Pulmonary artery endothelial cell (primary cell): Measurements from ENCODE around the gene ATRAID. TPM values are rescaled to one million over a fixed set of nuclear protein-coding genes. Genes with fewer than 3 reads are reported as not detected.
"Not testable (repeated sequence)": the region's sequence is repeated elsewhere in the genome, so short reads cannot be mapped to it uniquely, and the experiment has no call there.

Experiments
- DNase-seq: peaks from one replicate; pipeline ENCODE4 v3.0.0-alpha.2; 2011; ENCODE audit warnings: low read depth, low spot score
- total RNA-seq: library from RNA; depleted of rRNA; stranded (reverse); fragments of >200 nt; gene quantifications from 2 replicates; pipeline ENCODE4 v1.2.3, GENCODE V29; 2014

Gene ATRAID
- total RNA-seq, 1 donor from 2014 or later = 127 TPM

DNA sequence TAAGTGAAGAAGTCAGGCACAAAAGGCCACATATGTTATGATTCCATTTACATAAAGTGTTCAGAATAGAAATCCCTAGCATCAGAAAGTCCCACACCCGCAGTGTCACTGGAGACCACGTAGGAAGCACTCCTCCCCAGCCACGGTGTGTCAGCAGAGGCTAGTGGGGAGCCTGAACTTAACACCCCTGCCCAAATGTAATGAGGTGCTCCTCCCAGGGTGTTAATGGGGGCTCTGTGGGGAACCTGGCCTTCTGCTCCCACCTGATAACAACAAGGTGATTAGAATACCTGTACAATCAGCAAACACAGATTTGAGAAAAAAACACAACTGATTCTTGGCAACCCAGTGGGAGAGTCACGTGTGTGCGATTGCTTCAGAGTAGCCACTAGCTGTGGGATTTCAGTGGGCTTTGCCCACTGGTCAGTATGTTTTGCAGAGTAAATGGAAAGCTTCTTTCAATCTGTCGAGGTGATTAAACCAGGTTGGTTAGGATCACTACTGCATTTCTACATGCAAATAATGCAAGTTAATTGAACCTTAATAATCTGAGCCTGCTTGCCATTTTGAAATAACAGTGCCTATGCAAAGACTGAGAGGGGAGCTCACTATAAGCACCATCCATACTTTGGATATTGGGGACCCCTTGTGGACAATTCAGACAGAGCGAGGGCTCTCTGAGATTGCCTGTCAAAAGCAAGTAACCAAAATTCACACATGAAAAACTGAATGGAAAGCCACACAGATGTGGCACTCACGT is 20.6 kb upstream of the ATRAID start:
- DNase-seq = no peak

DNA sequence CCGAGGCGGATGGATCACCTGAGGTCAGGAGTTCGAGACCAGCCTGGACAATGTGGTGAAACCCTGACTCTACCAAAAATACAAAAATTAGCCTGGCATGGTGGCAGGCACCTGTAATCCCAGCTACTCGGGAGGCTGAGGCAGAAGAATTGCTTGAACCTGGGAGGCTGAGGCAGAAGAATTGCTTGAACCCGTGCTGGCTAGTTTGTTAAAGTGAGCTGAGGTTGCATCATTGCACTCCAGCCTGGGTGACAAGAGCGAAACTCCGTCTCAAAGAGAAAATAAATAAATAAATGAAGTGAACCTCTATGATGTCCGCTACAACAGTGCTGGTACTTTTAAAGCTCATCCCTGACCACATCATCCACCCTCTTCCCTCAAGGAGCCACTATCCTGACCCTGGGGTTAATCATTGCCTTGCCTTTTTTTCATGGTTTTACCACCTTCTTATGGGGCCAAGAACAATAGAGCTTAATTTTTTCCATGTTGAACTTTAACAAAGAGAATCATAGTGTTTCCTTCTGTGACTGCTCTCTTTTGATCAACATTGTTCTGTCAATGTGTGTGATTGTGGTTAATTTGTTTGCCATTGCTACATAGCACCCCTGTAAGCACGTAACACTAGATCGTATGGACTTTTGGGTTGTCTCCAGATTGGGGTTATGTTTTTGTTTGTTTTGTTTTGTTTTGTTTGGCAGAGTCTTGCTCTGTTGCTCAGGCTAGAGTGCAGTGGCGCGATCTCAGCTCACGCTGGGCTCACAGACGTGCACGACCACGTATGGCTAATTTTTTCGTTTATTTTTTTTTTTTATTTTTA is 17.1 kb upstream of the ATRAID start:
- no peak for DNase-seq

DNA sequence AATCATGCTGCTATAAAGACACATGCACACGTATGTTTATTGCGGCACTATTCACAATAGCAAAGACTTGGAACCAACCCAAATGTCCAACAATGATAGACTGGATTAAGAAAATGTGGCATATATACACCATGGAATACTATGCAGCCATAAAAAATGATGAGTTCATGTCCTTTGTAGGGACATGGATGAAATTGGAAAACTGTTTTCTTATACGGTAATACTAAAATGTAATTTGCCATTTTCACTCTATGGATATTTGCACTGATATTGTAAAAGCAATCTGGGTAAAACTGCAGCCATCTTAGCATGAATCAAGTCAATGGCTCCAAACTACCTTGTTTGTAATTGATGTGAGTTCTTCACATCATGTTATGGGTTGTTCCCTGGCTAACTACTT is 16.0 kb upstream of the ATRAID start:
- DNase-seq = not testable (repeated sequence)

DNA sequence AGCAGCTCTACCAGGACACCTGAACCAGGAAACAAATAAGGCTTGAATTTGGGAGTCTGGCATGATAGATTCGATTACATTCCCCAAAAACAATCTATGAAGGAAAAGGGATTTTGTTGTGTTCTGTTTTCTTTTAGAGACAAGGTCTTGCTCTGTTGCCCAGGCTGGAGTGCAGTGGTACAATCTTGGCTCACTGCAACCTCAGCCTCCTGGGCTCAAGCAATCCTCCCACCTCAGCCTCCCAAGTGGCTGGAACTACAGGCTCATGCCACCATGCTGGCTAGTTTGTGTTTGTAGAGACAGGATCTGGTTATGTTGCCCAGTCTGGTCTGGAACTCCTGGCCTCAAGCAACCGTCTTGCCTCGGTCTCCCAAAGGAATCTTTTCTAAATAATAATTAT is 13.8 kb upstream of the ATRAID start:
- not testable (repeated sequence) for DNase-seq

DNA sequence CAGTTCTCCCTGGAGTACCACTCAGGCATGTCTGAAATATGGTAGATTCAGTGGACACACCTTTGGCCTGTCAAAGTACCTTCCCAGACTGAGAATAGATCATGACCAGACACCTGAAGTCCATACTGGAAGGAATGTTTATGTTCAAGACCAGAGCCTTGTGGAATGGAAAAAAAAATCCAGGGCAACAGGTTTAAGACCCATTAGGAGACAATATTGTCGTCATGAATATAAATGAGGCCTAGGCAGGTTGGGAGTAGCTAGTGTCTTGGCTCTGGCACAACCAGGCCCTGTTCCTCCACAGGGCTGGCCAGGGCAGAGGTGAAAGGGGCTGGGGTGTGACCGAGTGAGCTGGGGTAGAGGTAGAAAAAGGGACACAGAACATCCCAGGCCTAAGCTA is 13.2 kb upstream of the ATRAID start:
- DNase-seq = no peak

DNA sequence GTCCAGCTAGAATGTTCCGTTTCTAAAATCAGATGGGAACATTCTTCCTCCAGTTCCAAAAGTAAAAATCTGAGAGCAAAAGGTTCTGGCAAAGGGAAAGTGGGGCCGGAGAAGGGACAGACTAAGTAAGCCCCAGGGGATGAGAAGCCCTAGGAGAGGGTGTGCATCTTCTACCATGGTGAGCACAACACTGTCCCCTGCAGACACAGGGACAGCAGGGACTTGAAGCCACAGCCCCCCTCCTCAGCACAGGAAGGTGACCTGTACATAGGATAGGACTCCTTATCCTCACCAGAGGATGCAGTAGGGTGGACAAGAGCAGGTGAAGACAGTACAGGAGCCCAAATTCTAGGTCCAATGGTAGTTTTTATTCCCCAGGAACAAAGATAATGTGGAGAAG is 12.6 kb upstream of the ATRAID start:
- no peak for DNase-seq

DNA sequence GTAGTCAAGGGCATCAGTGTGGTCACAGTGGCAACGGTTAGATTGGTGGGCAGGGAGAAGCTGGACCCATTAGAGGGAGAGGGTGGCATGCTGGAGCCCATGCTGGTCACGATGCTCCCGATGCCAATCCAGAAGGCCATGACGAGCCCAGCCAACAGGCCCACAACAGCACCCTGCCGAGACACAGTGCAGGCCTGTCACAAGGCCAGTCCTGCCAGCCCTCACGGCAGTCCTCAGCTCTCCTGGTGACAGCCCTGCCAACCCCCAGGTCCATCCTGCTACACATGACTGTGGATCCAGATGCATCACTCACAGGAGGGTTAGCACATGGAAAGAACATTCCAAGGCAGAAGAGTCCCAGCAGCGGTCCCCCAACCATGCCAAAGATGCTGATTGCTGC is 10.2 kb upstream of the ATRAID start:
- no peak for DNase-seq

DNA sequence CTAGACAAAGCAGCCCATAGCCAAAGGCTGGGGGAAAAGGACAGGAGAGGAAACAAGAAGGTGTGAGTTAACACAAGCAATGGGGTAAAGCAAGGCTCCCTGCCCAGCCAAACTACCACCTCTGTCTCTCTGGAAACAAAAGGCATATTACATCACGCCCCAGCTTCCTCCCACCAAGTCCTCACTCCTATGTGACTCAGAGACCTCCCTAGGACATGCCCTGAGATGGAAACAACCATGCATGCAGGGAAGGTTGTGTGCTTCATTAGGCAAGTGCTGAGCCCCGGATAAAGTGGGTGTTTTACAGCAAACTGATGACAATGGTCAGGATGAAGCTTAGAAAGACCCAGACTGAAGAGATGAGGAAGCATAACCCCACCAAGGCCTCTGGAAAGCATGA is 9.0 kb upstream of the ATRAID start:
- DNase-seq = no peak

DNA sequence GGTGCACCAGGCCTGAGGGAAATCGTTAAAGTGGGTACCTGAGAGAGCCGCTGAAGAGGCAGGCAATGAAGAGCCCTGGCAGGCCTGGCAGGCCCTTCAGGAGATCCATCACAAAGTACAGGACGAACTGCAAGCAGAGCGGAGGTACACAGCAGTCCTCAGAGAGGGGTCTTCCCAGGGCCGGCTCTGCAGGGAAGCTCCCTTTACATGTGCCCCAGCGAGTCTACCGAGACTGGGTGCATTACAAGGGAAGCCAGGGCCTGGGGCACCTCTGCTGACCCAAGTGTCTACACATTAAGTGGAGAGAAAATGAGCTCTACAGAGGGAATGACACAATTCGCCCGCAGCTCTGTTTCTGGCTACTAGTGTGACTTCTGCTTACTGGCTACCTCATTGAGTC is 8.1 kb upstream of the ATRAID start:
- no peak for DNase-seq

DNA sequence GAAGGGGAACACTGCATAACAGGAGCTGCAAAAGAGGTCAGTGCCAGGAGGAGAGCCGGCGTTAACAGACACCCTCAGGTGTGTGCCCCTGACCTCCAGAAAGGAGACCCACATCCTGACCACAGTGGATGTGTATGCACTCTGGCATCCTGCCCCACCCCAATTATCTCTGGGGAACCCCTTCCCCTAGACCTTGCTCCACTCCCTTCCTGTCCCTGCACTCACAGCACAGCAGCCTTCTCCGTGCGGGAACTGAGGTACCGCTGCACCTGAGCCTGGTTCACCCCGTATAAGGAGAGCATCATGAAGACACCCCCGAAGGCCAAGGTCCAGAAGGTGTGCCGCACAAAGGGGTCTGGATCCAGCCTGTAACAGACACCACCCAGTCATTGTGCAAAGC is 7.3 kb upstream of the ATRAID start:
- DNase-seq = no peak

DNA sequence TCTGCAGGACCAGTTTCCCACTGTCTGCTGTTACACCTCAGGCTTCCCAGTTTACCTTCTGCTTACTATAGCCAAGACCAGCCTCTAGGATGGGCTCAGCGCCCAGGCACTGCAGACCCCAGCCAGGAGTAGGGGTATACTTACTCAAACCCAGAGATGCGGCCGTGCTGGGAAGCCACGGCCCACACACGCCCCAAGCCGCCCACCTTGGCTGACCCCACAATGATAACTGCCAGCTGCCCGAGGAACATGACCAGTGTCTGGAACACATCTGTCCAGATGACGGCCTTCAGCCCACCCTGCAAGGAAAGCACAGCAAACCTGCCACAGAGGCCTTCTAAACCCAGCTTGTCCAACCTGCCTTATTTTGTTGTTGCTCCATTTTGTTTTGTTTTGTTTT is 6.6 kb upstream of the ATRAID start:
- no peak for DNase-seq

DNA sequence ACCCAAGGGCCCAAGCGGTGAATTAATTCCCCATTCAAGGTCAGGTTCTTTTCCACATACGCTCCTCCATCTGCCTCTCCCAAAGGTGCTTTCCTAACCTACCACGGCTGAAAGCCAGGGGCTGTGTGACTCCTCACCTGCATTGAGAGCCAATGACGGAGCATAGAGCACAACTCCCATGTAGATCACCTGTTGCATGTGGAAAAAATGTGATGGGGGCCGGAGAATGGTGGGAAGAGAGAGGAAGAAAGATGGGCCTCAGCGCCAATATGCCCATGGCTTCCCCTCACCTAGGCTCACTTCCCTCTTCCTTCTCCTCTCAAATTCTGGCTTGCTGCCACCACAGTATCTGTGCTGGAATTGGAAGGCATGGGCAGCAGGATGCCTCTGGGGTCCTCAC is 5.5 kb upstream of the ATRAID start:
- no peak for DNase-seq

DNA sequence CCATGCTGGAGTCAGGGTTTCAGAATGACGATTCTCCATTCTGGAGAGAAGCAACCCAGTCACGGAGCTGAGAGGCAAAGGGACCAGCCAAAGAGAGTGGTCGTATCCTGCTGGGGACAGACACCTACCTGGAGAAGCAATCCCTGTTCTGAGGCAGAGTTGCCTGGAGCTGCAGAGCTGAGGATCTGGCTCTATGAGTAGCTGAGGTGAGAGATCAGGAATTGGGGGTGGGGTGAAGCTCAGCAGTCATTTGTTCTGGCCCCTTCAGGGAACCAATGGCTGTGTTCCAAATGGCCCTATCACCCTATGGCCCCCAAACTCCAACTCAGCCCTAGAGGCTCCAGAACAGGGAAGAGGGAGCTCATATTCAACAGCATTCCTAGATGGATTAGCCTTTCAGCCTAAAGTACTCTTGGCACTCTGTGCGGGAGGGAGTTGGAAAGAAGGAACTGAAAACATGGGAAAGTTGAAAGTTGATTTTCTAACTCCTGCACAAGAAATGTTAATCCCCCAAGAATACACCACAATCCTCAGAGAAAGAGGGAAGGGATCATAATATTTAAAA is 3.3 kb upstream of the ATRAID start:
- DNase-seq = no peak

DNA sequence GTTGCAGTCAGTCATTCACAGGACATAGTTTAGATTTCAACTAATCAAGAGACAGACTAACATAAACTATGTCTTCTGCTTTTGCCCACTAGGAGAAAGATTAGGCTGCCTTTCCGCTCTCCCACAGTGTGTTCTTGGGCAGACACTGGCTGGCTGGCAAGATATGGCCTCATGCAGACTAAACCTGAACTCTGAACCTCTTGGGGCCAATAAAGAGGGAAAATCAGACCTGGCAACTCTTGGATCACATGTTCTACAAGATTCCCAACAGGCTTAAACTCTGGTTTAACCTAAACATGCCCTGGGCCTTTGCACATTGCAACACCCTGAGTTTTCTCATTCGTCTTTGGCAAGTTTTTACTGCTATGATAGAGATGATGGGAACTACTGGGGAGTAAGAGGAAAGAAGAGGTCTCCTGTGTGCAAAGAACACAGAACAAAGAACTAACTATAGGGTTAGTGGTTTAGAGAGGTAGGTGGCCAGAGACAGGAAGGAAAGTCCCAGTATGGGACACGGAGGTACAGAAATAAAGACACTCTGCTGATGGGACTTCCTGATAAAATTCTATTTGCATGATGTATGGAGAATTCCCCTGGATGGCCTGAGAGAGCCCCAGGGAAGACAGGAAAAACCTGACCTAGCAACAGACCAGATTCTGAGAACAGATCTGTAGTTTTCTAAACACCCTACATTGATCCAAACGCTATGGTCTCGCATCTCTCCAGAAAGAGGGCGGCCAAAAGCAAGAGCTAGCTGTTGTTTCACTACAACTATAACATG is 2.0 kb upstream of the ATRAID start:
- no peak for DNase-seq

DNA sequence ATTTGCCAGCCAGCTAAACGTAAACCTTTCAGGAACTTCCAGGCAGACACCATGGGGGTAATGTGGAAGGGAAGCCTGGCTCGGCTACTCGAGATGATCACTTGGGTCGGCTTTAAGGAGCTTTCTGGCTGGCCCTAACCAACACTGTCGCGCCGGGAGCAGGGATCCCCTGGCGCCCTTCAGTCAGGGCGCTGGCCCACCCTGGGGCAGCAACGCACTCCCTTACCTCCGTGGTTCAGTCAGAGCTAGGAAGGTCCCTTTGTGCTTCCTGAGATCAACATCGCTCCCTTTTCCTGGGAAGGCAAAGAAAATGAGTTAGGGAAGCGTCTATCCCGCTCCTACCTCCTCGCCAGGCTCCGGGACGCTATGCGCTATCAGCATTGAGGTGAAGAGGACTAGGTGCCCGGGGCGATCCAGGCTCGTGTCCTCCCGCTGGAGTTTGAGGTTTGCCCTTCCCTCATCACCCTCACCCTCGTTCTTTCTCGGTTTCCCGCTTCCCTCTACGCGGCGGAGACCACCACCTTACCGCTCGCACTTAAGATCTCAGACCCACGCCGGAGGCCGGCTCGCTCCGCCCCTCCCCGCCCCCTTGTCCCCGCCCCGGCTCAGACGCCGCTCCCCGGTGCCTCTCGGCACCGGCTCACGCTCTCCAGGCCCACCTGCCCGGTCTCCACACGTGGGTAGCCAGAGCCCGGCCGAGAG is 449 bp upstream of the ATRAID start:
- DNase-seq = no peak

DNA sequence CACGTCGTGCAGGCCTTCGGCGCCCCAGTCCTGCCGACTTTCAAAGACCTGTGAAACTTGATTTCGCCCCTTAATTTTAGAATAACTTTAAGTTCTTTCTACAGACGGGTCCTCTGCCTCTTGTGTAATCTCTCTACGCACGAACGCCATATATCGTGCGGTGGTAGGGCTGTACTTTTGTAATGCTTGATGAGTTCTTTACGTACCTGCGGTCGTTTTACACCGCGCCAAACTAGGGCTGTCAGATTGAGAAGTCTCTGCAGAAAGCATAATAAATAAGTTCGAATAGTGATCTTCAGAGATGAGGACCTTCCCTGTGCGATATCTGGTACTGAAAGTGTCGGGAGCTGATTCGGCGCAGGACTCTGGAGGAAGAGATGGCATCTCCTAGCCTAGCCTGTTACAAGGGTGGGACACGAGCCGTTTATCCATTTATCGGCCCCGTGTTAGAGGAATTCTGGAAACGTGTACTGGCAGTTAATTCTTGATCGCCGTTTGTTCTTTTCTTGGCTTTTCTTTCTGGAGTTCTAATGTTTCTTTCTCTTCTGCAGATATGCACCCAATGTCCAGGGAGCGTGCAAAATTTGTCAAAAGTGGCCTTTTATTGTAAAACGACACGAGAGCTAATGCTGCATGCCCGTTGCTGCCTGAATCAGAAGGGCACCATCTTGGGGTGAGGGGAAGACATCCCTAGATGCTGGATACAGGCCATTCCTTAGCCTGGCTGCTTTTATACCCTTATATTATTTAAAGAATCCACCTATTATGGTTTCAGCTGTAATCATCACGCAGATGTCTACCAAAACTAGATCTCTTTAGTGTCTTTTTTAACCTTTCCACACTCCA is 1.0 kb downstream of the ATRAID start:
- DNase-seq = no peak

DNA sequence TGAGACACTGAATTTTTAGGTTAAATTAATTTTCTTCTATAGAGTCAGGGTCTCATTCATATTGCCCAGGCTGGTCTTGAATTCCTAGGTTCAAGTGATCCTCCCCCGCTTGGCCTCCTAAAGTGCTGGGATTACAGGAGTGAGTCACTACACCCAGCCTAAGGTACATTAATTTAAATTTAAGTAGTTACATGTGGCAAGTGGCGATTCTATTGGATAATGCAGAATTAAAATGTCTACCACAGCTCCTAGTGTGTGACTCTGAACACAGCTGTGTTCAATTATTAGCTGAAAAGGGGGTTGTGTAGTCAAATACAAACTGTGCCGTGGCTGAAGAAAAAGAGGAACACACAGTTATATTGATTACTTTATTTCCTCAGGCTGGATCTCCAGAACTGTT is 3.1 kb downstream of the ATRAID start:
- DNase-seq = no peak

DNA sequence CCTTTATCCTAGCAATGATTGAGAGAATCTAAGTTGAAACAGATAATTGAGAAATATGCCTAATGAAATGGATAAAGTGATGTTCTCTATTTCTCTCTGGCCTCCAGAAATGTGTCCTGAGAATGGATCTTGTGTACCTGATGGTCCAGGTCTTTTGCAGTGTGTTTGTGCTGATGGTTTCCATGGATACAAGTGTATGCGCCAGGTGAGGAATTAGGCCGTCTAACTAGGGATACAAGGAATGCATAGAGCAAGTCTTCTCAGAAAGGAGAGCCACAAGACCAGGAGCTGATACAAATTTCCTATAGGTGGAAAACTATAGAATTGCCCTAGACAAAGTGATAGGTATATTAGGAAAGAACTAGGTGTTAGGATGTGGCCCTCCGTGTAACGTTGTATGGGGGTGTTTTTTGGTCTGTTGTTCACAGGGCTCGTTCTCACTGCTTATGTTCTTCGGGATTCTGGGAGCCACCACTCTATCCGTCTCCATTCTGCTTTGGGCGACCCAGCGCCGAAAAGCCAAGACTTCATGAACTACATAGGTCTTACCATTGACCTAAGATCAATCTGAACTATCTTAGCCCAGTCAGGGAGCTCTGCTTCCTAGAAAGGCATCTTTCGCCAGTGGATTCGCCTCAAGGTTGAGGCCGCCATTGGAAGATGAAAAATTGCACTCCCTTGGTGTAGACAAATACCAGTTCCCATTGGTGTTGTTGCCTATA is 4.7 kb downstream of the ATRAID start:
- no peak for DNase-seq
